Measurements from ENCODE around the gene SOAT1.
"Not testable (repeated sequence)": the region's sequence is repeated elsewhere in the genome, so short reads cannot be mapped to it uniquely, and the experiment has no call there.

The SOAT1 gene

DNA sequence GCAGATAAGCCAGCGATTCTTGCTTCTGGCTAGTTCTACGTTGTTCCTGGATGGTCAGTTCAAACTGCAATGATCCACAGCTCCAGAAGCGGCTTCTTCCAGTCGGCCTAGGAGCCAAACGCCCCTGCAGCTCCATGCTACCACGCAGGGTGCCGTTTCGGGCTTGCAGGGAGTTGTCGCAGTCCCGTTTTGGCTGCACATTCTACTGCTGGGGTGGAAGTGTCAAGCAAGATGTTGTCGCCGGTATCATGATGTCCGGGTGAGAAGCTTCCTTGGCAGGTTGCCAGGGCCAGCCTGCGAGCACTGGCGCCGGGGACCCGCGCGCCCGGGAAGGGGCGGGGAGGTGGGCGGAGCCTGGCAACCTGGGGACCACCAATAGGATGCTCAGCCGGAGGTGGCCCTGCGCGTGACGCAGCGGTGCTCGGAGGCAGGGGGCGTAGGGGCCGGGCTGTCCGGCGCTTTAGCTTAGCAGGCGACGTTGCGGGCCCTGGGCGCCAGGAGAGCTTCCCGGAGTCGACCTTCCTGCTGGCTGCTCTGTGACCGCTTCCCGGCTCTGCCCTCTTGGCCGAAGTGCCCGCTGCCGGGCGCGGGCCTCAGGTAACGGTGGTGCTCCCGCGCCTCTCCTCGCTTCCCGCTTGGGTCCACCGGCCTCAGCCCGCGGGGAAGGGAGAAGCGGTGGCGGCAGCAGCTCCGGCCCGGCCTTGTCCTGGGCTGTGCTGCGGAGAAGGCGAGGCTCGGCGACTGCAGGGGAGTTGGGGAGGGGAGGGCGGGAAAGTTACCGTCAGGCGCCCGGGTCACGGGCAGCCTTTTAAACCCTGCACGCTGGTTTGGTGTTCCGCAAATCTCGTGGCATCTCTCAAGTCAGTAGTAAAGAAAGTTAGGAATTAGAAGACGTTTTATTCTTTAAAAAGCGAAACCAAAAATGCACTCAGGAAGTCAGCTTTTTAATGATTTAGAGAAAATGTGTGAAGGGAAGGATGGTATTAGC, at the start of gene SOAT1:
TSS of gene SOAT1 (plus strand) at position 458 of the 988 bp plus-strand sequence. CDS start 8,888 bp downstream, outside the sequence.
- peak; percentile 88 to 98 (median 96) for DNase-seq
- intact Hi-C loops (cut with DNase I) = loop anchor here (5.0 to 10.0 kb wide), 4 partner anchors 59 to 269 kb away; partner anchors contain the start of genes AXDND1, FAM20B and TOR3A

DNA sequence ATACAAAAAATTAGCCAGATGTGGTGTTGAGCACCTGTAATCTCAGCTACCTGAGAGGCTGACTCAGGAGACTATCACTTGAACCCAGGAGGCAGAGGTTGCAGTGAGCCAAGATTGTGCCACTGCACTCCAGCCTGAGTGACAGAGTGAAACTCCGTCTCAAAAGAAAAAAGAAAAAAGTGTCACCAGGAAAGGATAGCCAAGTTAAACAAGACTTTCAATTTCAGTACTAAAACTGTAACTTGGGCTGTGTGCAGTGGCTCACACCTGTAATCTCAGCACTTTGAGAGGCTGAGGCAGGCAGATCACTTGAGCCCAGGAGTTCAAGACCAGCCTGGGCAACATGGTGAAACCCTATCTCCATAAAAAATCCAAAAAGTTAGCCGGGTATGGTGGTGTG, 48.2 kb upstream of the SOAT1 start:
- intact Hi-C loops (cut with DNase I); DNase-seq: not testable (repeated sequence)

GRCh38 chr1:179247923-179248322, 45.7 kb upstream of the SOAT1 start:
- DNase-seq = no peak
- intact Hi-C loops (cut with DNase I) = no loop called here

- no peak for DNase-seq
These were observed 41.9 kb upstream of the SOAT1 start for GRCh38 chr1:179251675-179252074.

GRCh38 chr1:179252606-179253005, 41.0 kb upstream of the SOAT1 start:
- DNase-seq = no peak
- intact Hi-C loops (cut with DNase I) = loop anchor here (10.0 kb wide), 1 partner anchor 112 kb away; the partner anchor contains the start of gene AXDND1

More at GRCh38 chr1:179251675-179252074, 41.9 kb upstream of the SOAT1 start:
- intact Hi-C loops (cut with DNase I) = loop anchor here (10.0 kb wide), 1 partner anchor 113 kb away; the partner anchor contains the start of gene AXDND1

- DNase-seq = no peak
- intact Hi-C loops (cut with DNase I) = loop anchor here (10.0 kb wide), 1 partner anchor 111 kb away; the partner anchor contains the start of gene AXDND1
These were observed 40.2 kb upstream of the SOAT1 start for GRCh38 chr1:179253286-179253972.

DNA sequence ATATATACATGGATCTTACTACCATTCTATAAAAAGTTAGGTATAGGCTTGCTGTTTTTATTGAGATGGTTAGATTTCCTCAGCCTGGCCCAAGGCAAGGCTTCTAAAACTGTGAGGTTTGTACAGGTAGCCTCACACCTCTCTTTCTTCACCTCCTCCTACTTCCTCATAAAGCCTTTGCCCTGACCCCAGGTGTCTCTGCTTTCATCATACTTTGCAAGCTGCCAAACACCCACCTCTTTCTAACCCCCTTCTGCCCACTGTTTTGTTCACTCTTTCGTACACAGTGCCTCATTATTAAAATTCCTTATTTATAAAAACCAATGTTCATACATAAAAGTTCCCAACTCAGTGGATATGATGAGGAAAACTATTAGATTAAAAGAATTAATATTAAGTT, 31.4 kb upstream of the SOAT1 start:
- no peak for DNase-seq
- intact Hi-C loops (cut with DNase I) = no loop called here

- no peak for DNase-seq
- intact Hi-C loops (cut with DNase I) = no loop called here
These were observed 30.5 kb upstream of the SOAT1 start for GRCh38 chr1:179263121-179263520.

- no peak for DNase-seq
- intact Hi-C loops (cut with DNase I) = no loop called here
These were observed 29.1 kb upstream of the SOAT1 start for GRCh38 chr1:179264507-179264906.

- intact Hi-C loops (cut with DNase I) = no loop called here
- no peak for DNase-seq
These were observed 24.5 kb upstream of the SOAT1 start for GRCh38 chr1:179269071-179269470.

GRCh38 chr1:179274424-179274823, 19.2 kb upstream of the SOAT1 start:
- intact Hi-C loops (cut with DNase I) = not testable (repeated sequence)

GRCh38 chr1:179278920-179279319, 14.7 kb upstream of the SOAT1 start:
- intact Hi-C loops (cut with DNase I) = no loop called here
- no peak for DNase-seq

More at GRCh38 chr1:179274424-179274823, 19.2 kb upstream of the SOAT1 start:
- not testable (repeated sequence) for DNase-seq

DNA sequence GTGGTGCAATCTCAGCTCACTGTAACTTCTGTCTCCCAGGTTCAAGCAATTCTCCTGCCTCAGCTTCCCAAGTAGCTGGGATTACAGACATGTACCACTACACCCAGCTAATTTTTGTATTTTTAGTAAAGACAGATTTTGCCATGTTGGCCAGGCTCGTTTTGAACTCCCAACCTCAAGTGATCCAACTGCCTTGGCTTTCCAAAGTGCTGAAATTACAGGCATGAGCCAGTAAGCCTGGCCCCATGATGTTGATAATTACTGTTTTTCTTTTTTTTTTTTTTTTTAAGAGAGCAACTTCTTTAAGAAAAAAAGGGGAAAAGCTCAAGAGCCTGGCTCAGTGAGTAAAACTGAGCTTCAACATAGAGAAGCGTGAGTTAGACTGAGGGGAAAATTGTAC, 9.6 kb upstream of the SOAT1 start:
- intact Hi-C loops (cut with DNase I) = no loop called here
- no peak for DNase-seq

DNA sequence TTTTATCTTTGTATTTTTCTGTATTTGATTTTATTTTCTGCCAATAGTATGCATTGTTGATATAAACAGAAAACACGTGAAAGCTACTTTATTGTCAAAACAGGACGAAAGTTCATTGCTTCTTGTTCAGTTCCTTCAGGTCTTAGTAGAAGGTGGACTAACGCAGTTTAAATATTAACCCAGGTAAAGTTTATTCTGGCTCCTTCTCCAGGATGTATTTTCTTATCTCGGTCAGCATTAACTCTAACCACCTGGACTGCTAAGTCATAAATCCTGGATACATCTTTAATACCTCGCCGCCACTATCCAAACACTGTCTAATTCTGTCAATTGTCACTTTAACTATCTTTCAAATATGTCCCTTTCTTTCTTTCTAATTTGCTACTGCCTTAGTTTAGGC, 5.7 kb upstream of the SOAT1 start:
- no peak for DNase-seq
- intact Hi-C loops (cut with DNase I) = no loop called here

GRCh38 chr1:179288977-179289376, 4.6 kb upstream of the SOAT1 start:
- no peak for DNase-seq
- intact Hi-C loops (cut with DNase I) = no loop called here

GRCh38 chr1:179295164-179295755, 1.7 kb downstream of the SOAT1 start:
- no peak for DNase-seq
- intact Hi-C loops (cut with DNase I) = loop anchor here (10.0 kb wide), 3 partner anchors 60 to 270 kb away; partner anchors contain the start of genes AXDND1 and FAM20B

GRCh38 chr1:179296356-179297104, 2.9 kb downstream of the SOAT1 start:
- intact Hi-C loops (cut with DNase I) = loop anchor here (10.0 kb wide), 3 partner anchors 62 to 272 kb away; partner anchors contain the start of genes AXDND1 and FAM20B
- no peak for DNase-seq

DNA sequence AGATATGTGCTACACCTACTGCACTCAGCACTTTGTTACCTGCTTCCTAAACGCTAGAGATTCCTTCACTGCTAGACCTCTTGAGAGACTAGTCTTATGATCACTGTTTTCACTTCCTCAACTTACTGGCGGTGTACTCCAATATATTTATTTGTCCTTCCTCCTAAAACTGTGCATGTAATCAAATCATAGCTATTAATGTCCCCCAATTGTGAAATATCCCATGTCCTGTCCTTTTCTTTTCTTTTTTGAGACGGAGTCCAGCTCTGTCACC, 3.4 kb downstream of the SOAT1 start:
- no peak for DNase-seq

More for the DNA sequence above, 3.4 kb downstream of the SOAT1 start:
- intact Hi-C loops (cut with DNase I) = loop anchor here (10.0 kb wide), 3 partner anchors 62 to 272 kb away; partner anchors contain the start of genes AXDND1 and FAM20B

Measured in head of caudate nucleus (tissue), 42 donors.